Measurements from ENCODE around the gene STUM.
A peak's percentile ranks its signal among the peaks of the same experiment; 100 is the strongest.

STUM gene

GRCh38 chr1:226532553-226532952 lies 16.0 kb upstream of the STUM start:
- FAIRE-seq (no peak), DNase-seq (ENCODE audit: extremely low spot score, insufficient read length, low read depth) (no peak)

- DNase-seq (ENCODE audit: extremely low spot score, insufficient read length, low read depth): no peak
- FAIRE-seq: no peak
These were observed 15.3 kb upstream of the STUM start for GRCh38 chr1:226533220-226533619.

GRCh38 chr1:226534098-226534497 lies 14.5 kb upstream of the STUM start:
- no peak for DNase-seq (ENCODE audit: extremely low spot score, insufficient read length, low read depth)
- FAIRE-seq: no peak

GRCh38 chr1:226534645-226535044 lies 13.9 kb upstream of the STUM start:
- FAIRE-seq (no peak), DNase-seq (ENCODE audit: extremely low spot score, insufficient read length, low read depth) (no peak)

GRCh38 chr1:226535666-226536065 lies 12.9 kb upstream of the STUM start:
- FAIRE-seq: no peak
- no peak for DNase-seq (ENCODE audit: extremely low spot score, insufficient read length, low read depth)

- no peak for FAIRE-seq
- no peak for DNase-seq (ENCODE audit: extremely low spot score, insufficient read length, low read depth)
These were observed 7.3 kb upstream of the STUM start for GRCh38 chr1:226541231-226541630.

GRCh38 chr1:226541631-226542622 lies 6.6 kb upstream of the STUM start:
- FAIRE-seq: no peak
- DNase-seq (ENCODE audit: extremely low spot score, insufficient read length, low read depth): no peak

- FAIRE-seq: no peak
- no peak for DNase-seq (ENCODE audit: extremely low spot score, insufficient read length, low read depth)
These were observed 5.9 kb upstream of the STUM start for GRCh38 chr1:226542623-226543103.

GRCh38 chr1:226545836-226546596 lies 2.5 kb upstream of the STUM start:
- DNase-seq (ENCODE audit: extremely low spot score, insufficient read length, low read depth): no peak
- no peak for FAIRE-seq

- no peak for FAIRE-seq
- no peak for DNase-seq (ENCODE audit: extremely low spot score, insufficient read length, low read depth)
These were observed 1.6 kb upstream of the STUM start for GRCh38 chr1:226546926-226547325.

- FAIRE-seq (peak; percentile 89), DNase-seq (ENCODE audit: extremely low spot score, insufficient read length, low read depth) (peak; percentile 63)
These were observed 791 bp upstream of the STUM start for GRCh38 chr1:226547754-226548191.

GRCh38 chr1:226549094-226549936 lies 751 bp downstream of the STUM start:
- DNase-seq (ENCODE audit: extremely low spot score, insufficient read length, low read depth) (no peak), FAIRE-seq (no peak)

GRCh38 chr1:226549937-226550671 lies 1.5 kb downstream of the STUM start:
- FAIRE-seq: no peak
- DNase-seq (ENCODE audit: extremely low spot score, insufficient read length, low read depth): no peak

- no peak for FAIRE-seq
- no peak for DNase-seq (ENCODE audit: extremely low spot score, insufficient read length, low read depth)
These were observed 2.1 kb downstream of the STUM start for GRCh38 chr1:226550672-226551041.

GRCh38 chr1:226551299-226551698 lies 2.7 kb downstream of the STUM start:
- FAIRE-seq: no peak
- DNase-seq (ENCODE audit: extremely low spot score, insufficient read length, low read depth): no peak

- FAIRE-seq (no peak), DNase-seq (ENCODE audit: extremely low spot score, insufficient read length, low read depth) (no peak)
These were observed 3.5 kb downstream of the STUM start for GRCh38 chr1:226552061-226552460.

GRCh38 chr1:226553266-226553923 lies 4.8 kb downstream of the STUM start:
- DNase-seq (ENCODE audit: extremely low spot score, insufficient read length, low read depth): no peak
- FAIRE-seq: no peak

- FAIRE-seq: no peak
- no peak for DNase-seq (ENCODE audit: extremely low spot score, insufficient read length, low read depth)
These were observed 5.3 kb downstream of the STUM start for GRCh38 chr1:226553924-226554282.

- FAIRE-seq (no peak), DNase-seq (ENCODE audit: extremely low spot score, insufficient read length, low read depth) (no peak)
These were observed 6.5 kb downstream of the STUM start for GRCh38 chr1:226555092-226555491.
